ENCODE data around the gene FAM8A1. TPM values are rescaled to one million over a fixed set of nuclear protein-coding genes. Genes with fewer than 3 reads are reported as not detected.
A peak's percentile ranks its signal among the peaks of the same experiment; 100 is the strongest.

The FAM8A1 gene
- total RNA-seq, 4 donors from 2014 or later, result 35.6 to 47.6 (median 36.2) TPM

DNA sequence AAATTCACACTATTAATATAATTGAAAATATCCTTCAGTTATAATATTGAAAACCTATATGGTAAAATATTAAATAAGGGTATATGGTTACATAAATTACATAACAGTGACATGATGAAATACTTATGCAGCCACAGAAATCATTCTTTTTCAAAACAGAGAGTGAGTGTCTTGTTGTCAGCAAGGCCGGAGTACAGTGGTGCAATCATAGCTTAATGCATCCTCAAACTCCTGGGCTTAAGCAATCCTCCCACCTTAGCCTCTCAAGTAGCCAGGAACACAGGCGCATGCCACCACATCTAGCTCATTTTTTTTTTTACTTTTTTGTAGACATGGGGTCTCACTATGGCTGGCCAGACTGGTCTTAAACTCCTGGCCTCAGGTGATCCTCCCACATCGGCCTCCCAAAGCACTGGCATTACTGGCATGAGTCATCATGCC lies 40.4 kb downstream of the FAM8A1 start:
- DNase-seq (ENCODE audit: low spot score in 2 of 2), result no peak
- no peaks in the 10 kb centered on the region for H3K9me3 ChIP-seq
- TF ChIP-seq EP300 (IDR thresholded peaks at IDR 0.05), result peak in 1 of 2 donors; percentile 21
- TF ChIP-seq, protein P1, sequence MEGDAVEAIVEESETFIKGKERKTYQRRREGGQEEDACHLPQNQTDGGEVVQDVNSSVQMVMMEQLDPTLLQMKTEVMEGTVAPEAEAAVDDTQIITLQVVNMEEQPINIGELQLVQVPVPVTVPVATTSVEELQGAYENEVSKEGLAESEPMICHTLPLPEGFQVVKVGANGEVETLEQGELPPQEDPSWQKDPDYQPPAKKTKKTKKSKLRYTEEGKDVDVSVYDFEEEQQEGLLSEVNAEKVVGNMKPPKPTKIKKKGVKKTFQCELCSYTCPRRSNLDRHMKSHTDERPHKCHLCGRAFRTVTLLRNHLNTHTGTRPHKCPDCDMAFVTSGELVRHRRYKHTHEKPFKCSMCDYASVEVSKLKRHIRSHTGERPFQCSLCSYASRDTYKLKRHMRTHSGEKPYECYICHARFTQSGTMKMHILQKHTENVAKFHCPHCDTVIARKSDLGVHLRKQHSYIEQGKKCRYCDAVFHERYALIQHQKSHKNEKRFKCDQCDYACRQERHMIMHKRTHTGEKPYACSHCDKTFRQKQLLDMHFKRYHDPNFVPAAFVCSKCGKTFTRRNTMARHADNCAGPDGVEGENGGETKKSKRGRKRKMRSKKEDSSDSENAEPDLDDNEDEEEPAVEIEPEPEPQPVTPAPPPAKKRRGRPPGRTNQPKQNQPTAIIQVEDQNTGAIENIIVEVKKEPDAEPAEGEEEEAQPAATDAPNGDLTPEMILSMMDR (IDR thresholded peaks at IDR 0.05), result no peak
- H3K27me3 ChIP-seq, result no peaks in the 10 kb centered on the region
- H3K4me3 ChIP-seq, result no peak overlapping the region
- H3K36me3 ChIP-seq, result peaks cover 0 to 80% (median 0%) of the 10 kb centered on the region in 3 donors
- 90 to 97% methylated on average over 3 of the region's 3 CpGs for WGBS, 2 donors
- no peak overlapping the region for H3K27ac ChIP-seq
- H3K4me1 ChIP-seq, result peaks cover 0 to 8% (median 0%) of the 10 kb centered on the region in 4 donors

DNA sequence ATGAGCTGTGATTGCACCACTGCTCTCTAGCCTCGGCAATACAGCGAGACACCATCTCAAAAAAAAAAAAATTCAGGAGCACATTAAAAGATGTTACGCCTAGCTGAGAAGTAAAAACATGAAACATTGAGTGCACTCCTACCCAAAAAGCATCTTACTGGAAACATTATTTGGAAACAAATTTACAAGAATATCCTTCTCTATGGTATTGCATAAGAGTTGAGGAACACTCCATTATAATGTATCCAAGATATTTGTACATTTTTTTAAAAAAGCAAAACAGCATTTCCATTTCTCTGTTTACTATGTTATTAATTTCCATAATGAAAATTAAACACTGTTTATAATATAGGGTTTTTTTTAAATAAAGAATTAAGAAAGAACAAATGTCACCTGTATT lies 48.6 kb downstream of the FAM8A1 start:
- TF ChIP-seq EP300 (IDR thresholded peaks at IDR 0.05) (no peak), POLR2A (IDR thresholded peaks at IDR 0.05) (no peak)
- TF ChIP-seq, protein P1 (IDR thresholded peaks at IDR 0.05), result no peak
- H3K4me3 ChIP-seq, result no peak overlapping the region
- H3K27ac ChIP-seq, result no peak overlapping the region
- peaks cover 0 to 7% (median 0%) of the 10 kb centered on the region in 4 donors for H3K4me1 ChIP-seq
- no peaks in the 10 kb centered on the region for H3K27me3 ChIP-seq
- peaks cover 3 to 77% (median 7%) of the 10 kb centered on the region in 3 donors for H3K36me3 ChIP-seq
- no peaks in the 10 kb centered on the region for H3K9me3 ChIP-seq
- DNase-seq (ENCODE audit: low spot score in 2 of 2), result no peak
- WGBS, 2 donors, result 91% methylated on average over 3 of the region's 3 CpGs

DNA sequence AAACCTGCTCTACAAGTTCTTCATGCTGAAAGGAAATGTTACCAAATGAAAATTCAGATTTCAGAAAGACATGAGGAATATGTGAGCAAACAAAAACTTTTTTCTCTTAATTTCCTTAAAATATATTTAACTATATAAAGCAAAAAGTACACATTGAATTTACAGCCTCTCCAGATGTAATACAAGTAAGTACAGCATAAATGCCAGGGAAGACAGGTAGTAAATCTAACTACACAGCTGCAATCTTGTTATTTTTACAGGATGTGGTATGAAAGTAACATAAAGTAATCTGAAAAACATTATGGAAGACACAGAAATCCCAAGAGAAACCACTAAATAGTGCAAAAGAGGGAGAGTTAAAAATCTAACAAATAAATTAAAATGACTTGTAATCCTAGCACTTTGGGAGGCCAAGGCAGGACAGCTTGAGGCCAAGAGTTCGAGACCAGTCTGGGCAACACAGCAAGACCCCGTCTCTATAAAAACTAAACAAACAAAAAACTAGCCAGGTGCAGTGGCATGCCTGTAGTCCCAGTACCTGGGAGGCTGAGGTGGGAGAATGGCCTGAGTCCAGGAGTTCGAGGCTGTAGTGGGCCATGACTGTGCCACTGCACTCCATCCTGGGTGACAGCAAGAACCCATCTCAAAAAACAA lies 50.7 kb downstream of the FAM8A1 start:
- DNase-seq (ENCODE audit: low spot score in 2 of 2), result no peak
- TF ChIP-seq POLR2A (IDR thresholded peaks at IDR 0.05) (no peak), EP300 (IDR thresholded peaks at IDR 0.05) (no peak)
- TF ChIP-seq, protein P1 (IDR thresholded peaks at IDR 0.05), result no peak
- peaks cover 0 to 7% (median 0%) of the 10 kb centered on the region in 4 donors for H3K4me1 ChIP-seq
- H3K4me3 ChIP-seq, result no peak overlapping the region
- WGBS, 2 donors, result 80 to 82% methylated on average over 3 of the region's 3 CpGs
- no peaks in the 10 kb centered on the region for H3K9me3 ChIP-seq
- H3K36me3 ChIP-seq, result peaks cover 3 to 71% (median 7%) of the 10 kb centered on the region in 3 donors
- no peaks in the 10 kb centered on the region for H3K27me3 ChIP-seq
- H3K27ac ChIP-seq, result no peak overlapping the region

DNA sequence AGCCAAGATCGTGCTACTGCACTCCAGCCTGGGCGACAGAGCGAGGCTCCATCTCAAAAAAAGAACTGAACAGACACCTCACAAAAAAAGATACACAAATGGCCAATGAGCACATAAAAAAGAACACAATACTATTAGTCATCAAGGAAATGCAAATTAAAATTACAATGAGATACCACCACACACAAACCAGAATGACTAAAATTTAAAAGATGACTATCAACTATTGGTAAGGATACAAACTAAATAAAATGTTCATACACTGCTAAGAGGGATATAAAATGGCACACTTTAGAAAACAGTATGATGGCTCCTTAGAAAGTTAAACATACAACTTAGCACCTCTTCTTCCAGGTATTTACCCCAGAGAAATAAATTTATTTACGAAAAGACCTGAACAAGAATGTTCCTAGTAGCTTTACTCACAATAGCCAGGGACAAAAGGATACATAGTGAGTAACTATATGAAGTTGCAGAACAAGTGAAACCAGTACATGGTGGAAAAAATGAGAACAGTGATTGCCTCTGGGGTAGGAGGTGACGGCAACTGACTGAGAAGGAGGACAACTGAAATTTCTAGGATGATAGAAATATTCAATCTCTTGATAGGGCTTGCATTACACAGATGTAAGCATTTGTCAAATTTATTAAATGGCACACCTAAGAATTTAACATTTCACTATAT lies 53.2 kb downstream of the FAM8A1 start:
- no peak for DNase-seq (ENCODE audit: low spot score in 2 of 2)
- Histone ChIP-seq H3K36me3 (peaks cover 0 to 56% (median 1%) of the 10 kb centered on the region in 3 donors), H3K27ac (no peak overlapping the region), H3K9me3 (no peaks in the 10 kb centered on the region), H3K4me3 (no peak overlapping the region), H3K4me1 (peaks cover 0 to 7% (median 0%) of the 10 kb centered on the region in 4 donors), H3K27me3 (no peaks in the 10 kb centered on the region)
- WGBS, 2 donors, result 78% methylated on average over 5 of the region's 5 CpGs
- no peak for TF ChIP-seq EP300 (IDR thresholded peaks at IDR 0.05)
- TF ChIP-seq POLR2A (IDR thresholded peaks at IDR 0.05), result no peak
- TF ChIP-seq, protein P1 (IDR thresholded peaks at IDR 0.05), result no peak

DNA sequence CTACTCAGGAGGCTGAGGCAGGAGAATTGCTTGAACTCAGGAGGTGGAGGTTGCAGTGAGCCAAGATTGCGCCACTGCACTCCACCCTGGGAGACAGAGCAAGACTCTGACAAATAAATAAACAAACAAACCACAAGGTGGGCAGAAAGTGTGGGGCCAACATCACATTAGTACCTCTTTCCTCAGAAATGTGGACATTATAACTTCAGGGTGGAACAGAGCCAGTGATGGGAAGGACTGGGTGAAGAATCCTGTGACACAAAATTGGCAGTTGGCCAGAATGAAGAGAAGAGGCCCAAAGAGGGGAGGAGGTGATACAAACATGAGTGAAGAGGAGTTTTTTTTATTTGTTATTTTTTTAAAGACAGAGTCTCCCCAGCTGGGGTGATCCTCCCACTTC lies 56.0 kb downstream of the FAM8A1 start:
- no peaks in the 10 kb centered on the region for H3K27me3 ChIP-seq
- no peak for TF ChIP-seq EP300 (IDR thresholded peaks at IDR 0.05)
- TF ChIP-seq, protein P1 (IDR thresholded peaks at IDR 0.05), result no peak
- no peak for TF ChIP-seq POLR2A (IDR thresholded peaks at IDR 0.05)
- no peaks in the 10 kb centered on the region for H3K9me3 ChIP-seq
- WGBS, 2 donors, result 100% methylated on average over 1 of the region's 1 CpG
- peaks cover 0 to 69% (median 4%) of the 10 kb centered on the region in 3 donors for H3K36me3 ChIP-seq
- no peaks in the 10 kb centered on the region for H3K4me1 ChIP-seq
- H3K4me3 ChIP-seq, result no peak overlapping the region
- DNase-seq (ENCODE audit: low spot score in 2 of 2), result no peak
- H3K27ac ChIP-seq, result no peak overlapping the region
